Natural killer cell (primary cell): Measurements from ENCODE around the gene CAST. TPM values are rescaled to one million over a fixed set of nuclear protein-coding genes. Genes with fewer than 3 reads are reported as not detected.

Source experiments
- ATAC-seq, 3 donors: fragments of 150-1000 bp in 2 of 3; fragments of 200-7000 bp in 1 of 3; cut with Tn5 transposase; 1 replicate in 1 of 3; 2 replicates in 2 of 3; pipeline ENCODE4 v1.10.0; 2021; ENCODE audit warnings: mild to moderate bottlenecking in 2 of 3, moderate library complexity in 2 of 3
- DNase-seq, 2 donors: peaks; one replicate each; pipeline versions ENCODE4 v3.0.0 to v3.0.0-alpha.2; 2013 to 2021; ENCODE audit warnings: mixed read lengths in 1 of 2
- H3K27ac ChIP-seq: one replicate; pipeline ENCODE4 v1.5.1; 2013; ENCODE audit warnings: mild to moderate bottlenecking, low read length
- H3K27me3 ChIP-seq: one replicate; pipeline ENCODE4 v1.6.1; 2013; ENCODE audit warnings: low read length; ENCODE audit not compliant: control insufficient read depth, insufficient read depth
- H3K36me3 ChIP-seq: one replicate; pipeline ENCODE4 v1.6.1; 2013; ENCODE audit warnings: low read length; ENCODE audit not compliant: control insufficient read depth, insufficient read depth
- H3K4me1 ChIP-seq: one replicate; pipeline ENCODE4 v1.6.1; 2013; ENCODE audit warnings: low read length; ENCODE audit not compliant: control insufficient read depth, insufficient read depth
- H3K4me3 ChIP-seq: one replicate; pipeline ENCODE4 v1.5.1; 2013; ENCODE audit warnings: low read length
- H3K9me3 ChIP-seq: one replicate; pipeline ENCODE4 v1.6.1; 2013; ENCODE audit warnings: low read length; ENCODE audit not compliant: control insufficient read depth, insufficient read depth
- H3K27ac Mint-ChIP-seq, 2 donors: one replicate each; pipeline ENCODE4 v1.8.0; 2022; ENCODE audit warnings: mild to moderate bottlenecking in 2 of 2, mixed read lengths in 2 of 2, moderate library complexity in 1 of 2
- H3K27me3 Mint-ChIP-seq, 2 donors: one replicate each; pipeline ENCODE4 v1.8.0; 2022; ENCODE audit warnings: low read depth in 2 of 2, mixed read lengths in 2 of 2
- H3K36me3 Mint-ChIP-seq: one replicate; pipeline ENCODE4 v1.8.0; 2022; ENCODE audit warnings: mixed read lengths
- H3K4me1 Mint-ChIP-seq, 2 donors: one replicate each; pipeline ENCODE4 v1.8.0; 2022; ENCODE audit warnings: mixed read lengths in 2 of 2
- H3K4me3 Mint-ChIP-seq: one replicate; pipeline ENCODE4 v1.8.0; 2022; ENCODE audit warnings: mild to moderate bottlenecking, moderate library complexity, mixed read lengths
- H3K9me3 Mint-ChIP-seq, 2 donors: one replicate each; pipeline ENCODE4 v1.8.0; 2022; ENCODE audit warnings: mixed read lengths in 2 of 2
- CTCF ChIP-seq: fragments of 200-600 bp; IDR thresholded peaks from one replicate; pipeline ENCODE4 v1.8.0; 2022; ENCODE audit warnings: antibody characterized with exemption
- WGBS: methylation state at CpG from one replicate; pipeline ENCODE4 v1.1.7; 2013; ENCODE audit warnings: missing lambda C conversion rate; ENCODE audit not compliant: insufficient coverage; 5-methylcytosine and 5-hydroxymethylcytosine counted together
- intact Hi-C: fragments of 100-400 bp; cut with micrococcal nuclease; formaldehyde crosslinking; loops from one replicate; pipeline ENCODE4 v1.14.2; 2022
- total RNA-seq, 4 donors: library from RNA; stranded (reverse); fragments of 120-200 nt in 1 of 4; gene quantifications; one replicate each; pipeline versions ENCODE4 v1.2.3 to v1.2.4, GENCODE V29; 2013 to 2022

The CAST gene
- total RNA-seq, 3 donors from 2014 or later (not counting 1 experiment from before 2014, with no cell fraction given), result 364 to 414 (median 376) TPM

- Histone ChIP-seq H3K36me3 (no peaks in the 10 kb centered on the region), H3K4me3 (no peak overlapping the region), H3K9me3 (no peaks in the 10 kb centered on the region), H3K27ac (no peak overlapping the region), H3K4me1 (peaks cover 30% of the 10 kb centered on the region), H3K27me3 (no peaks in the 10 kb centered on the region)
- ATAC-seq, result no peak
- DNase-seq, result no peak
- WGBS, result 98% methylated on average over 3 of the region's 8 CpGs
- H3K27ac Mint-ChIP-seq, result peak overlapping the region; percentile 96
- intact Hi-C loops, result loop anchor here (5.0 kb wide), 1 partner anchor 161 kb away; no protein-coding TSS in a partner anchor
- no peaks in the 10 kb centered on the region for H3K27me3 Mint-ChIP-seq
- H3K4me1 Mint-ChIP-seq, result peaks cover 41 to 43% of the 10 kb centered on the region in 2 donors
- no peaks in the 10 kb centered on the region for H3K9me3 Mint-ChIP-seq
- TF ChIP-seq CTCF, result no peak
- H3K36me3 Mint-ChIP-seq, result no peaks in the 10 kb centered on the region
- H3K4me3 Mint-ChIP-seq, result no peak overlapping the region
Observed at GRCh38 chr5:96818125-96818788, 156.1 kb downstream of the CAST start.

- Mint-ChIP-seq H3K27ac (no peak overlapping the region), H3K9me3 (no peaks in the 10 kb centered on the region), H3K4me1 (peaks cover 31 to 36% of the 10 kb centered on the region in 2 donors), H3K4me3 (no peak overlapping the region), H3K36me3 (no peaks in the 10 kb centered on the region), H3K27me3 (no peaks in the 10 kb centered on the region)
- 100% methylated on average over 4 of the region's 4 CpGs for WGBS
- intact Hi-C loops, result loop anchor here (5.0 kb wide), 1 partner anchor 163 kb away; no protein-coding TSS in a partner anchor
- Histone ChIP-seq H3K9me3 (no peaks in the 10 kb centered on the region), H3K4me3 (no peak overlapping the region), H3K27ac (no peak overlapping the region), H3K4me1 (peaks cover 30% of the 10 kb centered on the region), H3K27me3 (no peaks in the 10 kb centered on the region), H3K36me3 (no peaks in the 10 kb centered on the region)
- DNase-seq (no peak), ATAC-seq (no peak)
- no peak for TF ChIP-seq CTCF
Observed at GRCh38 chr5:96819806-96820205, 157.6 kb downstream of the CAST start.

GRCh38 chr5:96821260-96821916 is 159.2 kb downstream of the CAST start:
- ATAC-seq (no peak), DNase-seq (no peak)
- peaks cover 19% of the 10 kb centered on the region for H3K4me1 ChIP-seq
- no peaks in the 10 kb centered on the region for H3K27me3 ChIP-seq
- Mint-ChIP-seq H3K4me1 (peaks cover 16 to 27% of the 10 kb centered on the region in 2 donors), H3K36me3 (no peaks in the 10 kb centered on the region), H3K27ac (no peak overlapping the region), H3K27me3 (peaks cover 0 to 4% of the 10 kb centered on the region in 2 donors), H3K9me3 (no peaks in the 10 kb centered on the region), H3K4me3 (no peak overlapping the region)
- intact Hi-C loops, result no loop called here
- H3K9me3 ChIP-seq, result no peaks in the 10 kb centered on the region
- no peak for TF ChIP-seq CTCF
- 16% methylated on average over 2 of the region's 2 CpGs for WGBS
- no peak overlapping the region for H3K27ac ChIP-seq
- H3K36me3 ChIP-seq, result no peaks in the 10 kb centered on the region
- no peak overlapping the region for H3K4me3 ChIP-seq
